Natural killer cell (primary cell): ENCODE measurements around the gene ILKAP. TPM values are rescaled to one million over a fixed set of nuclear protein-coding genes. Genes with fewer than 3 reads are reported as not detected.

Source experiments
- ATAC-seq, 3 donors: fragments of 150-1000 bp in 2 of 3; fragments of 200-7000 bp in 1 of 3; cut with Tn5 transposase; 1 replicate in 1 of 3; 2 replicates in 2 of 3; pipeline ENCODE4 v1.10.0; 2021; ENCODE audit warnings: mild to moderate bottlenecking in 2 of 3, moderate library complexity in 2 of 3
- DNase-seq, 2 donors: peaks; one replicate each; pipeline versions ENCODE4 v3.0.0 to v3.0.0-alpha.2; 2013 to 2021; ENCODE audit warnings: mixed read lengths in 1 of 2
- H3K27ac ChIP-seq: one replicate; pipeline ENCODE4 v1.5.1; 2013; ENCODE audit warnings: mild to moderate bottlenecking, low read length
- H3K27me3 ChIP-seq: one replicate; pipeline ENCODE4 v1.6.1; 2013; ENCODE audit warnings: low read length; ENCODE audit not compliant: control insufficient read depth, insufficient read depth
- H3K36me3 ChIP-seq: one replicate; pipeline ENCODE4 v1.6.1; 2013; ENCODE audit warnings: low read length; ENCODE audit not compliant: control insufficient read depth, insufficient read depth
- H3K4me1 ChIP-seq: one replicate; pipeline ENCODE4 v1.6.1; 2013; ENCODE audit warnings: low read length; ENCODE audit not compliant: control insufficient read depth, insufficient read depth
- H3K4me3 ChIP-seq: one replicate; pipeline ENCODE4 v1.5.1; 2013; ENCODE audit warnings: low read length
- H3K9me3 ChIP-seq: one replicate; pipeline ENCODE4 v1.6.1; 2013; ENCODE audit warnings: low read length; ENCODE audit not compliant: control insufficient read depth, insufficient read depth
- H3K27ac Mint-ChIP-seq, 2 donors: one replicate each; pipeline ENCODE4 v1.8.0; 2022; ENCODE audit warnings: mild to moderate bottlenecking in 2 of 2, mixed read lengths in 2 of 2, moderate library complexity in 1 of 2
- H3K27me3 Mint-ChIP-seq, 2 donors: one replicate each; pipeline ENCODE4 v1.8.0; 2022; ENCODE audit warnings: low read depth in 2 of 2, mixed read lengths in 2 of 2
- H3K36me3 Mint-ChIP-seq: one replicate; pipeline ENCODE4 v1.8.0; 2022; ENCODE audit warnings: mixed read lengths
- H3K4me1 Mint-ChIP-seq, 2 donors: one replicate each; pipeline ENCODE4 v1.8.0; 2022; ENCODE audit warnings: mixed read lengths in 2 of 2
- H3K4me3 Mint-ChIP-seq: one replicate; pipeline ENCODE4 v1.8.0; 2022; ENCODE audit warnings: mild to moderate bottlenecking, moderate library complexity, mixed read lengths
- H3K9me3 Mint-ChIP-seq, 2 donors: one replicate each; pipeline ENCODE4 v1.8.0; 2022; ENCODE audit warnings: mixed read lengths in 2 of 2
- WGBS: methylation state at CpG from one replicate; pipeline ENCODE4 v1.1.7; 2013; ENCODE audit warnings: missing lambda C conversion rate; ENCODE audit not compliant: insufficient coverage; 5-methylcytosine and 5-hydroxymethylcytosine counted together
- intact Hi-C: fragments of 100-400 bp; cut with micrococcal nuclease; formaldehyde crosslinking; loops from one replicate; pipeline ENCODE4 v1.14.2; 2022
- total RNA-seq, 4 donors: library from RNA; stranded (reverse); fragments of 120-200 nt in 1 of 4; gene quantifications; one replicate each; pipeline versions ENCODE4 v1.2.3 to v1.2.4, GENCODE V29; 2013 to 2022
- TF ChIP-seq, protein P1 (sequence below): fragments of 200-600 bp; IDR thresholded peaks from one replicate; pipeline ENCODE4 v1.8.0; 2022; ENCODE audit warnings: antibody characterized with exemption

ILKAP gene
- total RNA-seq, 3 donors from 2014 or later (not counting 1 experiment from before 2014, with no cell fraction given): 146 to 200 (median 183) TPM

DNA sequence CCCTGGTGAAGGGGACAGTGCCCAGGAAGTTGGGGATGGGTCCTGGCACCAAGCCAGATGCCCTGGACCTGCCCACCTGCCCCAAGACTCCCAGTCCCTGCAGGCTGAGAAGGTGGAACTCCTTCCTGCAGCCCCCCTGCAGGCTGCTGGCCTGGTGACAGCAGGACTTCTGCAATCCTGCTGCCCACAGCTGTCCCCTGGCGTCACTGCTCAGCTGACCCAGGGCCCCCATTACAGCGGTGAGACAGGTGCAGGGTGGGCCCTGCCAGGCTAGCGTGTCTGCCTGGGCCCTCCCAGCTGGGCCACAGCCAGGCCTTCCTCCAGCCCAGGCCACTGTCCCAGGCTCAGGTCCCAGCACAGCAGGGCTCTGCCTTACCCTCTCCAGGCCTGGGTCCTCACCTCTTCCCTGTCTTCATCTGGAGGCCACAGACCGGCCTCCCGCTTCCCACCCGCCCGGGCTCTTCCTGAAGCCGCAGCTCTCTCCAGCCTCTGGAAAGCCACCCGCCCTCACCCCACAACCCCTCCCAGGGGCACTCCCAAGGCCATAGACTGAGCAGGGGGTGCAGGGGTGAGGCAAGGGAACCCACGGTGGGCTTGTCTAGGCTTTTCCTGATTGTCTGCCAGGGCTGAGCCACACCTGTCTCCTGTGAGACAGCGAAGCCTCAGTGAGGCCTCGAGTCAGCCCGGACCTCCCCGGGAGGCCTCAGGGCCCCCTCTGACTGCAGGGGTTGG, 53.5 kb downstream of the ILKAP start:
- Histone ChIP-seq H3K27me3 (no peaks in the 10 kb centered on the region), H3K4me3 (no peak overlapping the region), H3K4me1 (no peaks in the 10 kb centered on the region), H3K9me3 (no peaks in the 10 kb centered on the region), H3K27ac (no peak overlapping the region), H3K36me3 (no peaks in the 10 kb centered on the region)
- no peaks in the 10 kb centered on the region for H3K36me3 Mint-ChIP-seq
- no peaks in the 10 kb centered on the region for H3K4me1 Mint-ChIP-seq
- TF ChIP-seq, protein P1, sequence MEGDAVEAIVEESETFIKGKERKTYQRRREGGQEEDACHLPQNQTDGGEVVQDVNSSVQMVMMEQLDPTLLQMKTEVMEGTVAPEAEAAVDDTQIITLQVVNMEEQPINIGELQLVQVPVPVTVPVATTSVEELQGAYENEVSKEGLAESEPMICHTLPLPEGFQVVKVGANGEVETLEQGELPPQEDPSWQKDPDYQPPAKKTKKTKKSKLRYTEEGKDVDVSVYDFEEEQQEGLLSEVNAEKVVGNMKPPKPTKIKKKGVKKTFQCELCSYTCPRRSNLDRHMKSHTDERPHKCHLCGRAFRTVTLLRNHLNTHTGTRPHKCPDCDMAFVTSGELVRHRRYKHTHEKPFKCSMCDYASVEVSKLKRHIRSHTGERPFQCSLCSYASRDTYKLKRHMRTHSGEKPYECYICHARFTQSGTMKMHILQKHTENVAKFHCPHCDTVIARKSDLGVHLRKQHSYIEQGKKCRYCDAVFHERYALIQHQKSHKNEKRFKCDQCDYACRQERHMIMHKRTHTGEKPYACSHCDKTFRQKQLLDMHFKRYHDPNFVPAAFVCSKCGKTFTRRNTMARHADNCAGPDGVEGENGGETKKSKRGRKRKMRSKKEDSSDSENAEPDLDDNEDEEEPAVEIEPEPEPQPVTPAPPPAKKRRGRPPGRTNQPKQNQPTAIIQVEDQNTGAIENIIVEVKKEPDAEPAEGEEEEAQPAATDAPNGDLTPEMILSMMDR: no peak
- H3K9me3 Mint-ChIP-seq: no peaks in the 10 kb centered on the region
- intact Hi-C loops: no loop called here
- no peak overlapping the region for H3K27ac Mint-ChIP-seq
- no peaks in the 10 kb centered on the region for H3K27me3 Mint-ChIP-seq
- ATAC-seq (no peak), DNase-seq (no peak)
- no peak overlapping the region for H3K4me3 Mint-ChIP-seq
- 86% methylated on average over 14 of the region's 14 CpGs for WGBS

DNA sequence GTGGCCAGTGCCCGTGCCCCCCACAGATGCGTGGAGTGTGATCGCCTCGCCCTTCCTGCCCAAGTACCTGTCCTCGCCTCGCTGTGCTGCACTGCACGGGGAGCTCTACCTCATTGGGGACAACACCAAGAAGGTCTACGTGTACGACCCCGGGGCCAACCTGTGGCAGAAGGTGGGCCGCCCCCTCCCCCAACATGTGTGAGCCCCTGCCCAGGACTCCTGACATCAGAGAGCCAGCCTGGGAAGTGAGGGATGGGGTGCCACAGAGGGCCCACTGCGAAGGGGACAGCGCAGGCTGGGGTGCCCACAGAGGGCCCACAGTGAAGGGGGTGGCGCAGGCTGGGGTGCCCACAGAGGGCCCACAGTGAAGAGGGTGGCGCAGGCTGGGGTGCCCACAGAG, 54.5 kb downstream of the ILKAP start:
- Histone ChIP-seq H3K4me3 (no peak overlapping the region), H3K9me3 (no peaks in the 10 kb centered on the region), H3K27ac (no peak overlapping the region), H3K36me3 (no peaks in the 10 kb centered on the region), H3K27me3 (no peaks in the 10 kb centered on the region), H3K4me1 (no peaks in the 10 kb centered on the region)
- TF ChIP-seq, protein P1: no peak
- H3K9me3 Mint-ChIP-seq: no peaks in the 10 kb centered on the region
- H3K36me3 Mint-ChIP-seq: no peaks in the 10 kb centered on the region
- intact Hi-C loops: no loop called here
- 81% methylated on average over 15 of the region's 15 CpGs for WGBS
- DNase-seq: no peak
- no peak overlapping the region for H3K4me3 Mint-ChIP-seq
- no peak for ATAC-seq
- H3K27ac Mint-ChIP-seq: no peak overlapping the region
- no peaks in the 10 kb centered on the region for H3K27me3 Mint-ChIP-seq
- H3K4me1 Mint-ChIP-seq: no peaks in the 10 kb centered on the region

DNA sequence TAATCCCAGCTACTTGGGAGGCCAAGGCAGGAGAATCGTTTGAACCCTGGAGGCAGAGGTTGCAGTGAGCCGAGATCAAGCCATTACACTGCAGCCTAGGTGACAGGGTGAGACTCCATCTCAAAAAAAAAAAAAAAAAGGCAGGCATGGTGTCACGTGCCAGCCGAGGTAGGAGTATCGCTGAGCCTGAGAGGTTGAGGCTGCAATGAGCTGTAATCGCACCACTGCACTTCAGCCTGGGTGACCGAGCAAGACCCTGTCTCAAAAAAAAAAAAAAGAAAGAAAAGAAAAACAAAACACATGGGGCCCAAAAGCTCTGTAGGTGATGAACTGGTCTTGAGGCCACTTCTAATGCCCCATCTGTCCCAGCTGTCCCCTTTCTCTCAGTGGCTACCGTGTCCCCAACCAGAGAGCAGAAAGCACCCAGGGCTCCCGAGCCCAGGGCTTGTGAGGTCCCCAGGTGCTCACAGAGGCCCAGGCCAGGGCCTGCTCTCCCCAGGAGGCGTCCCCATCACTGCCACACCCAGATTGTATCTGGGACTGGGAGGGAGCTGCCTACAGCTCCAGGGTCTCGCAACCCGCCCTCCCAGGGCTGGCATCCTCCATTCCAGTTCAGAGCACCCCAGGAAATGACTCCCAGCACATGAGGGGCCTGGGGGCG, 56.5 kb downstream of the ILKAP start:
- H3K4me3 ChIP-seq: no peak overlapping the region
- no peak overlapping the region for H3K27ac Mint-ChIP-seq
- no peaks in the 10 kb centered on the region for H3K9me3 ChIP-seq

More for the DNA sequence above, 56.5 kb downstream of the ILKAP start:
- Mint-ChIP-seq H3K4me3 (no peak overlapping the region), H3K36me3 (no peaks in the 10 kb centered on the region), H3K4me1 (peaks cover under 1% of the 10 kb centered on the region in 2 donors), H3K27me3 (no peaks in the 10 kb centered on the region), H3K9me3 (no peaks in the 10 kb centered on the region)
- no peaks in the 10 kb centered on the region for H3K36me3 ChIP-seq
- TF ChIP-seq, protein P1: no peak
- 87% methylated on average over 13 of the region's 13 CpGs for WGBS
- DNase-seq: no peak
- peaks cover under 1% of the 10 kb centered on the region for H3K4me1 ChIP-seq
- no peak overlapping the region for H3K27ac ChIP-seq
- no peaks in the 10 kb centered on the region for H3K27me3 ChIP-seq
- no peak for ATAC-seq
- intact Hi-C loops: no loop called here
